Measurements from ENCODE around the gene SPG7. TPM values are rescaled to one million over a fixed set of nuclear protein-coding genes. Genes with fewer than 3 reads are reported as not detected.

The SPG7 gene
- total and polyA plus RNA-seq, 8 donors: 25.7 to 212 (median 51.1) TPM

GRCh38 chr16:89512453-89512852 lies 4.2 kb downstream of the SPG7 start:
- Histone ChIP-seq H3K27me3 (no peaks in the 10 kb centered on the region), H3K4me1 (peaks cover 0 to 9% (median 0%) of the 10 kb centered on the region in 3 donors), H3K4me3 (no peak overlapping the region), H3K36me3 (peaks cover 0 to 26% (median 0%) of the 10 kb centered on the region in 3 donors), H3K27ac (no peak overlapping the region), H3K9me3 (no peaks in the 10 kb centered on the region)
- no peak for ATAC-seq
- intact Hi-C loops (cut with DNase I): no loop called here
- DNase-seq: no peak
- WGBS, 2 donors: 93 to 95% methylated on average over 9 of the region's 9 CpGs
- FAIRE-seq: no peak
- no peak for TF ChIP-seq CTCF (IDR thresholded peaks at IDR 0.05)

- no peak overlapping the region for H3K4me3 ChIP-seq
- H3K4me1 ChIP-seq: no peaks in the 10 kb centered on the region
- TF ChIP-seq CTCF (IDR thresholded peaks at IDR 0.05): no peak
- 76% methylated on average over 9 of the region's 9 CpGs for WGBS, 2 donors
- no peak overlapping the region for H3K27ac ChIP-seq
- FAIRE-seq: no peak
- ATAC-seq: no peak
- peaks cover 0 to 24% (median 3%) of the 10 kb centered on the region in 3 donors for H3K36me3 ChIP-seq
- no peak for DNase-seq
- no peaks in the 10 kb centered on the region for H3K27me3 ChIP-seq
- intact Hi-C loops (cut with DNase I): no loop called here
- H3K9me3 ChIP-seq: no peaks in the 10 kb centered on the region
These were observed 8.9 kb downstream of the SPG7 start for GRCh38 chr16:89517128-89517527.

GRCh38 chr16:89519881-89520280 lies 11.7 kb downstream of the SPG7 start:
- TF ChIP-seq CTCF (IDR thresholded peaks at IDR 0.05): no peak
- no peak overlapping the region for H3K27ac ChIP-seq
- WGBS, 2 donors: 73 to 81% methylated on average over 15 of the region's 15 CpGs
- ATAC-seq (no peak), FAIRE-seq (no peak), DNase-seq (no peak)
- peaks cover 3 to 24% (median 8%) of the 10 kb centered on the region in 3 donors for H3K36me3 ChIP-seq
- intact Hi-C loops (cut with DNase I): no loop called here
- H3K27me3 ChIP-seq: no peaks in the 10 kb centered on the region
- no peaks in the 10 kb centered on the region for H3K4me1 ChIP-seq
- no peak overlapping the region for H3K4me3 ChIP-seq
- H3K9me3 ChIP-seq: no peaks in the 10 kb centered on the region

- Histone ChIP-seq H3K27ac (no peak overlapping the region), H3K9me3 (no peaks in the 10 kb centered on the region), H3K4me3 (no peak overlapping the region), H3K4me1 (no peaks in the 10 kb centered on the region), H3K27me3 (no peaks in the 10 kb centered on the region), H3K36me3 (peaks cover 3 to 36% (median 23%) of the 10 kb centered on the region in 3 donors)
- no peak for ATAC-seq
- 92 to 94% methylated on average over 31 of the region's 31 CpGs for WGBS, 2 donors
- intact Hi-C loops (cut with DNase I): no loop called here
- TF ChIP-seq CTCF (IDR thresholded peaks at IDR 0.05): no peak
- FAIRE-seq: no peak
- DNase-seq: no peak
These were observed 14.1 kb downstream of the SPG7 start for GRCh38 chr16:89522287-89522686.

GRCh38 chr16:89523680-89524344 lies 15.6 kb downstream of the SPG7 start:
- H3K4me3 ChIP-seq: no peak overlapping the region
- no peak for DNase-seq
- no peaks in the 10 kb centered on the region for H3K4me1 ChIP-seq
- H3K27me3 ChIP-seq: no peaks in the 10 kb centered on the region
- WGBS, 2 donors: 87 to 91% methylated on average over 32 of the region's 32 CpGs
- TF ChIP-seq CTCF (IDR thresholded peaks at IDR 0.05): no peak
- H3K27ac ChIP-seq: no peak overlapping the region
- intact Hi-C loops (cut with DNase I): no loop called here
- no peak for ATAC-seq
- peaks cover 3 to 31% (median 26%) of the 10 kb centered on the region in 3 donors for H3K36me3 ChIP-seq
- no peak for FAIRE-seq
- H3K9me3 ChIP-seq: no peaks in the 10 kb centered on the region

Data from pancreas (tissue), 10 donors.